NCI-H526 treated with DMSO at 0.1 percent for 48 hours (cell line): ENCODE results near the gene TMC8.
"Not testable (repeated sequence)": the region's sequence is repeated elsewhere in the genome, so short reads cannot be mapped to it uniquely, and the experiment has no call there.

ENCODE experiments used
- DNase-seq: peaks from one replicate; lab custom pipeline; 2025; lab: John Stamatoyannopoulos, UW

Gene TMC8

DNA sequence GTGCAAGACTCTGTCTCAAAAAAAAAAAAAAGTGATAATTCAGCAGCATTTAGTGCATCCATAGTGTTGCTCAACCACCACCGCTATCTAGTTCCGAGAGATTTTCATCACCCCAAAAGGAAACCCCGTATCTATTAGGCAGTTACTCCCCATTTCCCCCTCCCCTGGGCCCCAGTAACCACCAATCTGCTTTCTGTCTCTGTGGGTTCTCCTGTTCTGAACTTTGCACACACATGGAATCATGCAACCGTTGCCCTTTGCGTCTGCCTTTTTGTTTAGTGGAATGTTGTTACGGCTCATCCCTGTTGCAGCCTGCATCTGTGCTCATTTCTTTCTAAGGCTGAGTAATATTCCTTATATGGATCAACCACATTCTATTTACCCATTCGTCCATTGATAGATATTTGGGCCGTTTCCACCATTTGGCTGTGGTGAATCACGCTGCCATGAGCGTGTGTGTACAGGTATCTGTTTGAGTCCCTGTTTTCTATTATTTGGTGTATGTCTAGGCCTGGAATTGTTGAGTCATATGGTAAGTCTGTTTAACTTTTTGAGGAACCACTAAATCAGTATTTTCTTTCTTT, 29.1 kb downstream of the TMC8 start:
- DNase-seq, result no peak

DNA sequence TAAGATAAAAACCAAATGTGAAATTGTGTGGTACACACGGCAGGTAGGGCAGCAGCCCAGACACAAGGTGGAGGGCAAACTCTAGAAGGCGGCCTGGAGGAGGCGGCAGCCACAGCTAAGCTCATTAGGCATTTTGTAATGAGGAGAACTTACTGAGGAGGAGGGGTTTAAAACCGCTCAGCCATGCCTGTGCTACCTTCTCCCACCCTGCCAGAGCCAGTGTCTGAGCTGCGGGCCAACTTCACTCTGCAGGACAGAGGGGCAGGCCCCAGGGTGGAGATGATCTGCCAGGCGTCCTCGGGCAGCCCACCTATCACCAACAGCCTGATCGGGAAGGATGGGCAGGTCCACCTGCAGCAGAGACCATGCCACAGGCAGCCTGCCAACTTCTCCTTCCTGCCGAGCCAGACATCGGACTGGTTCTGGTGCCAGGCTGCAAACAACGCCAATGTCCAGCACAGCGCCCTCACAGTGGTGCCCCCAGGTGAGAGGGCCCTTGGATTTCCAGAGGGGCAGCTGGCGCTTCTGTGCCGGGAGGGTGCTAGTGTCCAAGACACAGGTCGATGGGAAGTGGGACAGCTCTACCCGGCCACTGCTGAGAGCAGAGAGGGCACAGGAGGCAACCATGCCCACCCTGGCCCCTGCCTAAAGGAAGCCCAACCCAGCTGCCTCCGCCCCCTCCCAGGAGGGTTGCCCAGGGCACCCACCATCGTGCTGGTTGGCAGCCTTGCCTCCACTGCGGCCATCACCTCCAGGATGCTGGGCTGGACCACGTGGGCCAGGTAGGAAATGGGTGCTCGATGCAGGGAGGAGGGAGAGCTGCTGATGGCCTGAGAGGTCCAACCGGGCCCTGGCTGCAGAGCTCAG, 33.5 kb downstream of the TMC8 start:
- no peak for DNase-seq

- no peak for DNase-seq
Measured at GRCh38 chr17:78164748-78165607, 34.4 kb downstream of the TMC8 start.

GRCh38 chr17:78166416-78166815, 35.8 kb downstream of the TMC8 start:
- DNase-seq, result no peak

- peak; percentile 52 for DNase-seq
Measured at GRCh38 chr17:78168242-78168902, 37.8 kb downstream of the TMC8 start, which contains the start of gene SYNGR2. Gene SYNGR2 (plus strand): TSS chr17:78168581. CDS start chr17:78168617, 36 bp downstream.

DNA sequence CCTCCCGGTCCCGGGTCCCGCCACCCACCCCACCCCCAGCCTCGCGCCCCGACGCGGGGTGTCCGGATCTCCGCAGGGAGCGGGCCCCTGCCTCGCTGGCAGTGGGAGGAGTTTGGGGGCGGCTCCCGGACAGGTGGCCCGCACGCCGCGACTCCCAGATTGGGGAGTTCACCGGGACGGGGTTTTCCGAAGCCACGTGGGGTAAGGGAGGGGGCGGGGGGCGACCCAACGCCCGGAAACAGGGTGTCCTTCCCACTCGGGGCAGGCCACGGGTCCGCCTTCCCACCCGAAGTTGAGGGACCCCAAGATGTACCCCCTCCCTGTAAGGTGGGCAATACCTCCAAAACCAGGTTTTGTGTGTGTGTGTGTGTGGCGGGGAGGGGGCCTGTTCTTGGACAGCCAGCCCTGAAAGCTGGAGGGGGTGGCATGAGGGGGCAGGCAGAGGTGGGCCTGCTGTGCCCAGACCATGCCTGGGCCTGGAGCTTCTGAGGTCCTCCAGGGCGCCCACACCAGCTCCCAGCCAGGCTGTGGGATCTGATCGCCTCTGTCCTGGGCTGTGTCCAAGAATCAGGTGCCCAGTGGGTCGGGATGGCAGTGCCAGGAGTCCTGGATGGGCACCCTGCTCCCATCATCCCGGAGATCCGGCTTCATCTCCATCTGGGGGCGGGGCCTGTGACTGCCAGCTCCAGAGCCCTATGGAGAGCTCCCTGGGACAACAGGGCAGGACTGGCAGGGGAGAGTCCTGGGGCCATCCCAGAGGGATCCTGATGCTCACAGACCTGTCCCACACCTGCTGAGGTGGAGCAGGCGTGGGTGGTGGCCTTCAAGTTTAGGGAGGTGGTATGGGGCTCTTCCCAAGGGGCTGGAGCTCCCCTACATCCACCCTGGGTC, 38.6 kb downstream of the TMC8 start:
- DNase-seq, result peak; percentile 25

DNA sequence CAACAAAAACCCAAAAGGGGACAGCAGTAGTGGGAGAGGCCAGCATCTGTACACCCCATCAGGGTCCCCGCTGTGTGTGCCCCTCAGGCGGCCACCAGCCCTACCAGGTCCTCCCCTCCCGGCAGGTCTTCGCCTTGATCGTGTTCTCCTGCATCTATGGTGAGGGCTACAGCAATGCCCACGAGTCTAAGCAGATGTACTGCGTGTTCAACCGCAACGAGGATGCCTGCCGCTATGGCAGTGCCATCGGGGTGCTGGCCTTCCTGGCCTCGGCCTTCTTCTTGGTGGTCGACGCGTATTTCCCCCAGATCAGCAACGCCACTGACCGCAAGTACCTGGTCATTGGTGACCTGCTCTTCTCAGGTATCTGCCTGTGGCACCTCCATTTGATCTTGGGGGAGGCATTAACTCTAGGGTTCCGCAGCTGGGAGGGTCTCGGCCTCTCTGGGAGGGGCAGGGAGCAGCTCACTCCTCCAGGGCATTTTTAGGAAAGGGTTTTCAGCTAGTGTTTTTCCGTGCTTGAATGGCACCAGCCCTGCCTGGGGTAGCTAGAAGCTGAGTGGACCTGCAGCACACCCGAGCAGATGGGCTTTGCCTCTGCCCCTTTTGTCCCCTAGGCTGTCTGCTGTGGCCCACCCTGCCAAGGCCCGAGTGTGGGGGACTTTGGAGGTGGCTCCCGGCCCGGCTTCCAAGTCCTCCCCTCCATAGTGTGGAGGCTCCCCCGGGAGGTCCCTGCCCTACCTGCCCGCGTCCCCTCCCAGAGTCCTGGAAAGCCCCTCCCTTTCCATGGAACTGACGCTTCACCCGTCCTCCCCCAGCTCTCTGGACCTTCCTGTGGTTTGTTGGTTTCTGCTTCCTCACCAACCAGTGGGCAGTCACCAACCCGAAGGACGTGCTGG, 40.4 kb downstream of the TMC8 start:
- no peak for DNase-seq

DNA sequence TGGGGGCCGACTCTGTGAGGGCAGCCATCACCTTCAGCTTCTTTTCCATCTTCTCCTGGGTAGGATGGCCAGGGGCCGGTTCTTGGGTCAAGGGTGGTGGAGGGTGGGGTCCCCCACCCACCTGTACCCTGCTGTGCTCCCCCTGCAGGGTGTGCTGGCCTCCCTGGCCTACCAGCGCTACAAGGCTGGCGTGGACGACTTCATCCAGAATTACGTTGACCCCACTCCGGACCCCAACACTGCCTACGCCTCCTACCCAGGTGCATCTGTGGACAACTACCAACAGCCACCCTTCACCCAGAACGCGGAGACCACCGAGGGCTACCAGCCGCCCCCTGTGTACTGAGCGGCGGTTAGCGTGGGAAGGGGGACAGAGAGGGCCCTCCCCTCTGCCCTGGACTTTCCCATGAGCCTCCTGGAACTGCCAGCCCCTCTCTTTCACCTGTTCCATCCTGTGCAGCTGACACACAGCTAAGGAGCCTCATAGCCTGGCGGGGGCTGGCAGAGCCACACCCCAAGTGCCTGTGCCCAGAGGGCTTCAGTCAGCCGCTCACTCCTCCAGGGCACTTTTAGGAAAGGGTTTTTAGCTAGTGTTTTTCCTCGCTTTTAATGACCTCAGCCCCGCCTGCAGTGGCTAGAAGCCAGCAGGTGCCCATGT, 41.1 kb downstream of the TMC8 start:
- not testable (repeated sequence) for DNase-seq

- peak; percentile 17 for DNase-seq
Measured at GRCh38 chr17:78172249-78173051, 41.9 kb downstream of the TMC8 start.

DNA sequence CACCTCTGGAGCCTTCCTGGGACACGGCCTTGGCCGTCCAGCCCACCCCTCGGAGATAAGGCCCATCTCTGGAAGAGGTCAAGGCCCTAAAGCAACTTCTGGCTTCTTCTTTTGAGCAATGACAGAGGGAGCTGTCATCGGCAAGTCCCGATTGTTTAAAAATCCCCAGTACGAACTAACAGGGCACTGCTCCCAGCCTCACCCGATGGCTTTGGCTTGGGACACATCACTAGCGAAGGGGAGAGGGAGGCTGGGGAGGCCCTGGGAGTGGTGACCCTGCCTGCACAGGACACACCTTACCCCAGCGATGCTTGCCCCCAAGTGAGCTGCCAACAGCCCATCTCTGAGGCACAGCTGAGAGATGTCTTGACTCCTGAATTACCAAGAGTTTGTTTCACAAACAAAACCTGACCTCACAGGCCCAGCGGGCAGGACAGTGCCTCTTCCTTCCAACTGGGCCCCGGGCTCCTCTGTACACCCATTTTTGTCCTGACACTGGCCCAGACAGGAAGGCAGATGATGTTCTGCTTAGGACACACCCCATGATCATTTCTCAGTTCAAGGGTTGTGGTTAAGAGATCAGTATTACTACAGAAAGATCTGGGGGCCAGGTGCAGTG, 42.6 kb downstream of the TMC8 start:
- DNase-seq, result no peak

- no peak for DNase-seq
Measured at GRCh38 chr17:78174346-78174869, 43.8 kb downstream of the TMC8 start.

GRCh38 chr17:78174870-78175642, 44.5 kb downstream of the TMC8 start:
- no peak for DNase-seq

- DNase-seq, result no peak
Measured at GRCh38 chr17:78175643-78175981, 45.0 kb downstream of the TMC8 start.

GRCh38 chr17:78176548-78177025, 46.0 kb downstream of the TMC8 start:
- peak; percentile 15 for DNase-seq

DNA sequence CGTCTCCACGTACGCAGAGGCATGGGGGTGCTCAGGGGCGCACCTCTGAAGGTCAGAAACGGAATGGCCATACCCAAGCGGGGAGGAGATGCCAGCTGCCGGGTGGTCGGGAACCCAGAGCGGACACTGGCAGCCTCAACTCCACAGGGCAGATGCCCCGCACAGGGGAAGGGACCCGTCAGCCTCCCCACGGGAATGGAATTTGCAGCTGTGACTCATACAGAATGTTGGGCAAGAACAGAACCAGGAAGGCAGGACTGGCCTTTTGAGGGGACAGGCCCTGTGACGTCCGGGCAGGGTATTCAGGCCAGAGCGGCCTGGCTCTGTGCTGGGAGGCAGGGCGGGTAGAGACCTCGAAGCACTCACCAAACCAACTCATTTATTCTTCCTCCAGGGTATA, 48.8 kb downstream of the TMC8 start:
- DNase-seq, result no peak

GRCh38 chr17:78180083-78180482, 49.5 kb downstream of the TMC8 start:
- no peak for DNase-seq

DNA sequence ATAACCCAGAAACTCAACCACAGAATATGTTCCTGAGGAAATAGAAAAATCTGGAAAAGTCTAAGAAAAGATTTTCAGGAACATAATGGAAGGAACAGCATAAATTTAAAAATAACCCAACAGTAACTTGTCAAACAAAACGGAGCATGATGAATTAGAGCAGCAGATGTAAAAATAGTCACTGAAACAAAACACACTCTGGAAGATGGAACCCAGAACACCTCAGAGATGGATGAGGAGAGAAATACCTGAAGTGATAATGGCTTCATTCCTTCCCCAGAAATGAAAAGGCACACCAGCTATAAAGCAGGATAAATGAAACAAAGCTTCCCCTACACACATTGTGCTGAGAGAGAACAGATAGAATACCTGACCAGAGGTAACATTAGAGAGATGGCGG, 49.9 kb downstream of the TMC8 start:
- no peak for DNase-seq
